Endometrium (tissue), 2 donors: Measurements from ENCODE around the gene TGDS.
"Not testable (repeated sequence)": the region's sequence is repeated elsewhere in the genome, so short reads cannot be mapped to it uniquely, and the experiment has no call there.

Experiments used
- FAIRE-seq: peaks from 2 replicates; lab custom pipeline; 2012; peaks lifted over from hg19 to GRCh38; lab: Jason Lieb, UNC
- donor health status: control.
- donor health status: control.

The TGDS gene

GRCh38 chr13:94552095-94552494 is 43.9 kb downstream of the TGDS start:
- FAIRE-seq: no peak

- FAIRE-seq: no peak
These were observed 45.8 kb downstream of the TGDS start for GRCh38 chr13:94550062-94550738.

GRCh38 chr13:94549232-94550061 is 46.5 kb downstream of the TGDS start:
- FAIRE-seq: peak; percentile 53

GRCh38 chr13:94548821-94549231 is 47.1 kb downstream of the TGDS start:
- no peak for FAIRE-seq

GRCh38 chr13:94548382-94548781 is 47.6 kb downstream of the TGDS start:
- no peak for FAIRE-seq

GRCh38 chr13:94546061-94546839 is 49.7 kb downstream of the TGDS start:
- FAIRE-seq: no peak

GRCh38 chr13:94544922-94545321 is 51.0 kb downstream of the TGDS start:
- no peak for FAIRE-seq

GRCh38 chr13:94542917-94543316 is 53.0 kb downstream of the TGDS start:
- FAIRE-seq: no peak

- no peak for FAIRE-seq
These were observed 58.0 kb downstream of the TGDS start for GRCh38 chr13:94537740-94538630.

GRCh38 chr13:94535775-94536174 is 60.2 kb downstream of the TGDS start:
- no peak for FAIRE-seq

GRCh38 chr13:94535231-94535630 is 60.7 kb downstream of the TGDS start:
- FAIRE-seq: no peak

- FAIRE-seq: no peak
These were observed 61.8 kb downstream of the TGDS start for GRCh38 chr13:94534166-94534565.

- not testable (repeated sequence) for FAIRE-seq
These were observed 63.7 kb downstream of the TGDS start for GRCh38 chr13:94532278-94532677.

- not testable (repeated sequence) for FAIRE-seq
These were observed 69.0 kb downstream of the TGDS start for GRCh38 chr13:94526956-94527355.

- FAIRE-seq: no peak
These were observed 70.2 kb downstream of the TGDS start for GRCh38 chr13:94525781-94526180.

- FAIRE-seq: no peak
These were observed 71.5 kb downstream of the TGDS start for GRCh38 chr13:94524407-94524806.
